GM21619 (cell line): ENCODE results near the gene RUNX1.

ENCODE experiments used
- ATAC-seq: cut with Tn5 transposase; IDR thresholded peaks from one replicate; pipeline ENCODE4 v1.9.1; 2021; ENCODE audit not compliant: unreplicated experiment

The RUNX1 gene

DNA sequence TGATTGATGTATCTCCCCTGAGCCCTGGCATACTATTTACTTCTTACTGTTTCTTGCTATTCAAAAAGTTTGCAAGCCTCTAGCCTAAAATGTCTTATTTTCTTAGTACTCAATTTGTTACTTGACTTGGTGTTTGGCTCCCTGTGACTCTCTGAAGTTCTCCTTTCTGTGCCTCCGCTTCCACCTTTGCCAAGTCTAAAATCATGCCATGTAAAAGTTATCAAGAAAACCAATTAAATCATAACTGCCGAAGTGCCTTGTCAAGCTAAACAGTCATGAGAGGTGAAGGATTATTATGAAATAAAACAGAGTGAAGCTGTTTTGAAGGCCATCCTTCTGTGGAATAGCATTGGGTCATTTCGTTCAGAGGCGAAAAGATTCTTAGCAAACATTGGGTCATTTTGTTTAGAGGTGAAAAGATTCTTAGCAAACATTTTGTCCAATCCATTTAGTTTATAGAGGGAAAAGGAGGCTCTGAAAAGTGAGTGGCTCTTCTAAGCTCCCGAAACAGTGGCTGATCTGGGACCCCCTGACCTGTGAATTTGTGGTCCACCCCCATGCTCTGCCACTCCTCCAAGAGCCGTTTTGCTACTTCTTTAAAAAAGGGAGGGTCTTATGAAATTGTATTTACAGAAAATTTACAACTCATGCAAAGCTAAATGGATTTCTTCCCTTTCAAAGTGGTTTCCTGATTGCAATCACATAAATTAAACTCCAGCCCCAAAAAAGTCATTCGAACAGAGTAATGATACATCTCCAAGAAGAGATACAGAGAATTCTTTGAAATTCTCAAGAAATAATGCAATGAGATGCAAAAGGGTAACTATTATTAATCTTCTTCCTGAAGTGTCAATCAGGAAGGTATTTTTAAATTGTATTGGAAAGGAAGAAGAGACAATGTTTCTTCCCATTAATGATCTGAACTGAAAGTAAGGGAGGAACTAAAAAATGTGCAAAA is 141.4 kb downstream of the RUNX1 start:
- no peak for ATAC-seq

DNA sequence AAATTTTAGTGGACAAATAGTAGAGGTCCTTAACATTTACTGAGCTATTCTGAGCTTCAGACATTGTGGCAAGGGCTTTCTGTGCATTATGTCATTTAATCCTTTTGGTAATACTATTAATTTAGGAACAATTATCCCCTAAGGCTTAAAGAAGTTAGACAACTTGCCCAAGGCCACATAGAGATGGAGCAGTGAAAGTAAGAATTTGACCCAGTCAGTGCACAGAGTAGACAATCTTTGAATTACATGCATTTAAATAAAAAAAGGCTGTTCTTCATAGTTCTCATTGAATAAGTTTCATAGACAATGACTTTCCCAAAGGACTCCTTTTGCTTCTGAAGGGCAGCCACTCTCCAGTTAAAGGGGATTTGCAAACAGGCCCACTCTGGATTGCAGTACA is 142.7 kb downstream of the RUNX1 start:
- ATAC-seq, result no peak

DNA sequence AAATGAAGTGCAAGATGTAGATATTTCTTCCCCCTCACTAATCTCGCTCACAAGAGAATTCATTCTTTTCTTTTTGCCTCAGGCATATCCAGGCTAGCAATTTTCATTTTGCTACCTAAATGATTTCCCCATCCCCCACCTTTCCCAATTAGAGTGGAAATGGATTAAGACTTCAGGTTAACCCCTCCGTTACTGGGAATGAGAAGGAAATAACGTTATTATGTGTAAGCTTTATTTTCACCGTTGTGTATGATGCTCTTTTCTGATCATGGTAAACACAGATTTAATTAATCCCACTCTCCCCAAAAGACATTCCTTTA is 143.9 kb downstream of the RUNX1 start:
- ATAC-seq, result no peak

DNA sequence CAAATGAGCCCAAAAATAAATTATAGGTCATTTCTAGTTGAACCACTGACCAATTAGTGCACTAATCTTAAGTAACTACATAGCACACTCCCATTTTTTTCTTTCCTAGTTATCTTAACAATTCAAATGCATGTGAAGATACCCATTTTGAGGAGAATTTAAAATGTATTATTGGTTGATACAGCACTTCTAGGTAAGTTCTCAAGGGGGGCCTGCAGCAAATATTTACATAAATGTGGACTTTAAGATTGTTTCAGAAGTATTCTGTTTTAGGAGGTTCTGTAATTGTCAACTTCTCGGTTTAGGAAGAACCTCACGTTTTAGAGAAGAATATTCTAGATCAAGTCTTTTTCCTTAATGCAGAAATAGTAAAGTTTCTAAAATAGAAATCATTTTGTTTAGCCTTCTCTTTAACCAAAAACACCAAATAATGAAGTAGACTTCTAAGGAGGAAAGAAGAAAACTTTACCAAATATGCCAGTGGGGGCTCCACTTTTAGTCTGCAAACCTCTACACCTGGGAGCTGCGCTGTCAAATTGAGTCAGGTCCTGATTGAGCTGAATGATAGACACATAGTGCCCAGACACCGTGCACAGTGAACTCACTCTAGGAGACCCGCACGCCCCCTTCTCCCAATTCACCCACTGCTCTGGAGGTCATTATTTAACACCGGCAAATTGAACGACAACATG is 144.4 kb downstream of the RUNX1 start:
- ATAC-seq, result no peak

DNA sequence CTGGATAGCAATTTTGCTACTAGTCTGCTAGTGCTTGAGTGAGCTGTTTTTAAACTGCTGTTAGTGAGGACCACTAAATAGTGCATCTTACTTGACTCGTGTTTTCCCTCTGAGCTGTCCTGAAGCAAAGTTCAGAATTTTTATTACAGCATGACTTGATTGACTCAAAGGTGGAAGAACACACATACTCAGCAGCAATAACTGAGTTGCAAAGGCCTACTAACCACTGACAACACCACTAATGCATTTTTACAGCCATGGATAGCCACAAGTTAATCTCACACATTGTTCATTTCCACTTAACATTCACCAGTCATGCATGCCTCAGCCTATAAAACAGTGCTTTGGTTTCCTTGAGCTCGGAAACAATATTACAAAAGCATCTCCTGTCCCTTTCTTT is 148.7 kb downstream of the RUNX1 start:
- no peak for ATAC-seq

- ATAC-seq, result no peak
Measured at GRCh38 chr21:34899760-34900159, 149.3 kb downstream of the RUNX1 start.

DNA sequence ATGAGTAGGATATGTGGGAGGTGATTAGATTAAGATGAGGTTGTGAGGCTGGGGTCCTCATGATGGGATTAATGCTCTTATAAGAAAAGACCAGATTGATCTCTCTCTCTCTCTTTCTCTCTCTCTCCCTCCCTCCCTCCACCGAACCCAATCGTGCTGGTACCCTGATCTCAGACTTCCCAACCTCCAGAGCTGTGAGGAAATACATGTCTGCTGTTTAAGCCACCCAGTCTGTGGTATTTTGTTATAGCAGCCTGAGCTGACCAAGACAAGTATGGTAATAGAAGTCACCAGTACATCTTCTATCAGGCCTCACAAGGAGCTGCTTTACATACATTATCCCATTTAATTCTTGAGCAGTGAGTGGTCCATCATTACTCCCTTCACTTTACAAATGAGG is 149.8 kb downstream of the RUNX1 start:
- no peak for ATAC-seq

- ATAC-seq, result no peak
Measured at GRCh38 chr21:34897828-34898227, 151.3 kb downstream of the RUNX1 start.

- no peak for ATAC-seq
Measured at GRCh38 chr21:34894401-34894800, 154.7 kb downstream of the RUNX1 start.

DNA sequence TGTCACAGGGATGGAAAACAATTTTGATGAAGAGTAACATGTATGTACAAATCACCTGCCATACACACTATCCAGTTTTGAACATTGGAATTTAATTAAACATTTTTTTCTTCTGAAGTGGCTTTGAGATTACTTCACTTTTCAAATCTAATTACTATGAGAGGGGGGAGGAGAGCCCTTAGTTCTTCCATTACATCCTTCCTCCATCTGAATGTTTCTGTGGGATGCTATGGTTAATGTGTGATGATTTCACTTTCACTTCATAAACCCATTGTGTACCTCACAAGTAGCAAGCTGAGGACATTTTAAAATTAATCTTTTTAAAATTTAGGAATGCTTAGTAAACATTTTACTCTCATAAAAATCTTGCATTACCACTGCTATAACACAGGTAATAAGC is 156.9 kb downstream of the RUNX1 start:
- ATAC-seq, result no peak

GRCh38 chr21:34891613-34891943 is 157.5 kb downstream of the RUNX1 start:
- ATAC-seq, result no peak

GRCh38 chr21:34890724-34891612 is 158.1 kb downstream of the RUNX1 start:
- no peak for ATAC-seq

DNA sequence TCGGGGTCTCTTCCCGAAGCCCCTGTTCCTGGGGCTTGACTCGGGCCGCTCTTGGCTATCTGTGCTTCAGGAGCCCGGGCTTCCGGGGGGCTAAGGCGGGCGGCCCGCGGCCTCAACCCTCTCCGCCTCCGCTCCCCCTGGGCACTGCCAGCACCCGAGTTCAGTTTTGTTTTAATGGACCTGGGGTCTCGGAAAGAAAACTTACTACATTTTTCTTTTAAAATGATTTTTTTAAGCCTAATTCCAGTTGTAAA is 158.7 kb downstream of the RUNX1 start:
- ATAC-seq, result no peak

- peak; percentile 36 for ATAC-seq
Measured at GRCh38 chr21:34889676-34890469, 159.2 kb downstream of the RUNX1 start.

- peak; percentile 16 for ATAC-seq
Measured at GRCh38 chr21:34889320-34889675, 159.8 kb downstream of the RUNX1 start.

- ATAC-seq, result peak; percentile 45
Measured at GRCh38 chr21:34888569-34889319, 160.4 kb downstream of the RUNX1 start.

- peak; percentile 26 for ATAC-seq
Measured at GRCh38 chr21:34887725-34888568, 161.2 kb downstream of the RUNX1 start.

DNA sequence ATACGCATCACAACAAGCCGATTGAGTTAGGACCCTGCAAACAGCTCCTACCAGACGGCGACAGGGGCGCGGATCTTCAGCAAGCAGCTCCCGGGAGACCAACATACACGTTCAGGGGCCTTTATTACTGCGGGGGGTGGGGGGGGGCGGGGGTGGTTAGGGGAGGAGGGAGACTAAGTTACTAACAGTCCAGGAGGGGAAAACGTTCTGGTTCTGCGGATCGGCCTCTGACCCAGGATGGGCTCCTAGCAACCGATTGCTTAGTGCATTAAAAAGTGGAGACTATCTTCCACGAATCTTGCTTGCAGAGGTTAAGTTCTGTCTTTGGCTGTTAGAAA is 162.0 kb downstream of the RUNX1 start:
- no peak for ATAC-seq

DNA sequence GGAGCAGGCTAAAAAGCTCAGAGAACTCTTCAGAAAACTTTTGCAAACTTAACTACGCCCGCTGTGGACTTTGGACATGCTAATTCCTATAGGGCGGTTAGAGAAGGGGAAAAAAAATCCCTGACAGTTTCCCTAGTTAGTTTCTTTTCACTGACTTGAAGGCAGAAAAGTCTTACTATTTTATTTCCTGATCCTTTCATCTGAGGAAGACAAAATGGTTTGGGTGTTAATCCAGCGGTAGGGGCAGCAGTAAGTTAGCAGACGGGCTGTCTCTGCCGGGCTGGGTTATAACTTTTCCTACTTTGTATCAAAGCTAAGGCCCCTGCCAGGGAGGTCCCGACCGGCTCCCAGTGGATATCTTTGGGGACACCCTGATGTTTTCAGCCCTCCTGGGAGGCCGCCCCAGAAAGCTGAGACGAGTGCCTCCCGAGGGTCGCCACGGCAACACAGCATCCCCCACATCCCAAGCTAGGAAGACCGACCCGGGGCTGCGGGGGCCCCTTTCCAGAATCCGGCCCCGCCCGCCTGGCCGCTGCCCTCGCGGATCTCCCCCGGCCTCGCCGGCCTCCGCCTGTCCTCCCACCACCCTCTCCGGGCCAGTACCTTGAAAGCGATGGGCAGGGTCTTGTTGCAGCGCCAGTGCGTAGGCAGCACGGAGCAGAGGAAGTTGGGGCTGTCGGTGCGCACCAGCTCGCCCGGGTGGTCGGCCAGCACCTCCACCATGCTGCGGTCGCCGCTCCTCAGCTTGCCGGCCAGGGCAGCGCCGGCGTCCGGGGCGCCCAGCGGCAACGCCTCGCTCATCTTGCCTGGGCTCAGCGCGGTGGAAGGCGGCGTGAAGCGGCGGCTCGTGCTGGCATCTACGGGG is 162.6 kb downstream of the RUNX1 start:
- ATAC-seq, result no peak
